T-cell (primary cell): ENCODE data around the gene OVOL2. TPM values are rescaled to one million over a fixed set of nuclear protein-coding genes. Genes with fewer than 3 reads are reported as not detected.
"Not testable (repeated sequence)": the region's sequence is repeated elsewhere in the genome, so short reads cannot be mapped to it uniquely, and the experiment has no call there.

Source experiments
- ATAC-seq, 4 experiments: fragments of 200-7000 bp in 3 of 4; fragments of 150-1000 bp in 1 of 4; cut with Tn5 transposase; replicated peaks in 1 of 4; 1 replicate in 3 of 4; 2 replicates in 1 of 4; pipeline ENCODE4 v1.10.0; 2021; ENCODE audit warnings: moderate library complexity in 3 of 4, mild to moderate bottlenecking in 2 of 4, moderate number of reproducible peaks in 1 of 4
- CTCF ChIA-PET, 2 donors: fragments of 300-600 bp; sonication (Branson Sonifier 250); formaldehyde crosslinking; loops; one replicate each; lab custom pipeline; 2022; ENCODE audit warnings: antibody characterized with exemption in 2 of 2; lab: Charles Lee
- POLR2A ChIA-PET, 2 donors: fragments of 300-600 bp; sonication (Branson Sonifier 250); formaldehyde crosslinking; loops; one replicate each; lab custom pipeline; 2022; ENCODE audit warnings: antibody characterized with exemption in 2 of 2; lab: Charles Lee
- DNase-seq, 35 experiments: peaks; one replicate each; pipeline versions ENCODE4 v3.0.0 to v3.0.0-alpha.2; 2013 to 2023
- H3K27ac ChIP-seq: one replicate; pipeline ENCODE4 v1.5.1; 2013; ENCODE audit warnings: low read length
- H3K27me3 ChIP-seq, 2 experiments: replicated peaks in 1 of 2; 1 replicate in 1 of 2; 2 replicates in 1 of 2; pipeline versions ENCODE4 v1.6.1 to v1.7.0; 2013; ENCODE audit warnings: low read length in 1 of 2, mixed read lengths in 1 of 2; ENCODE audit not compliant: control insufficient read depth in 2 of 2, insufficient read depth in 2 of 2; ENCODE audit errors: extremely low read depth in 1 of 2
- H3K36me3 ChIP-seq, 2 donors: 1 replicate in 1 of 2; 2 replicates in 1 of 2; pipeline versions ENCODE4 v1.6.1 to v1.7.0; 2013; ENCODE audit warnings: low read length in 1 of 2; ENCODE audit not compliant: control insufficient read depth in 2 of 2, insufficient read depth in 1 of 2; ENCODE audit errors: extremely low read depth in 1 of 2
- H3K4me1 ChIP-seq, 2 experiments: 1 replicate in 1 of 2; 2 replicates in 1 of 2; pipeline versions ENCODE4 v1.6.1 to v1.7.0; 2013; ENCODE audit warnings: low read length in 2 of 2, mixed read lengths in 1 of 2; ENCODE audit not compliant: insufficient read depth in 2 of 2, control insufficient read depth in 1 of 2; ENCODE audit errors: extremely low read depth in 1 of 2
- H3K4me3 ChIP-seq, 2 donors: 1 replicate in 1 of 2; 2 replicates in 1 of 2; pipeline versions ENCODE4 v1.5.1 to v1.7.0; 2013; ENCODE audit warnings: mild to moderate bottlenecking in 2 of 2, low read length in 1 of 2, moderate library complexity in 1 of 2; ENCODE audit not compliant: control insufficient read depth in 1 of 2; ENCODE audit errors: extremely low read depth in 1 of 2
- H3K9me3 ChIP-seq: 2 replicates; pipeline ENCODE4 v1.7.0; 2013
- H3K27ac Mint-ChIP-seq, 2 donors: one replicate each; pipeline ENCODE4 v1.8.0; 2020 to 2021; ENCODE audit warnings: mild to moderate bottlenecking in 2 of 2, mixed read lengths in 2 of 2
- H3K27me3 Mint-ChIP-seq, 2 donors: one replicate each; pipeline ENCODE4 v1.8.0; 2021 to 2022; ENCODE audit warnings: mixed read lengths in 2 of 2
- H3K36me3 Mint-ChIP-seq: one replicate; pipeline ENCODE4 v1.8.0; 2021; ENCODE audit warnings: mixed read lengths
- H3K4me1 Mint-ChIP-seq, 3 donors: one replicate each; pipeline ENCODE4 v1.8.0; 2020 to 2022; ENCODE audit warnings: mixed read lengths in 3 of 3, mild to moderate bottlenecking in 1 of 3
- H3K4me3 Mint-ChIP-seq, 3 donors: one replicate each; pipeline ENCODE4 v1.8.0; 2020 to 2022; ENCODE audit warnings: mild to moderate bottlenecking in 3 of 3, mixed read lengths in 3 of 3, moderate library complexity in 3 of 3
- H3K9me3 Mint-ChIP-seq, 3 donors: one replicate each; pipeline ENCODE4 v1.8.0; 2020 to 2022; ENCODE audit warnings: mixed read lengths in 3 of 3
- WGBS: methylation state at CpG from one replicate; pipeline ENCODE4 v1.1.5; 2013; ENCODE audit warnings: missing lambda C conversion rate; ENCODE audit not compliant: insufficient coverage; 5-methylcytosine and 5-hydroxymethylcytosine counted together
- total RNA-seq, 35 experiments: library from RNA in 6 of 35; stranded (reverse) in 6 of 35; fragments of 120-200 nt in 1 of 35; gene quantifications; one replicate each; pipeline versions ENCODE4 v1.2.1 to v1.2.4 and lab custom pipeline; 2013 to 2026

Gene OVOL2
- total RNA-seq, 5 donors from 2014 or later (not counting 1 experiment from before 2014, with no cell fraction given), result not detected

GRCh38 chr20:18092890-18093289 is 35.2 kb upstream of the OVOL2 start:
- no peak overlapping the region for H3K4me3 Mint-ChIP-seq
- peaks cover 9 to 19% of the 10 kb centered on the region in 2 donors for H3K27me3 Mint-ChIP-seq
- Histone ChIP-seq H3K36me3 (no peaks in the 10 kb centered on the region), H3K27ac (no peak overlapping the region), H3K27me3 (peaks cover 0 to 12% of the 10 kb centered on the region in 2 experiments), H3K4me3 (no peak overlapping the region), H3K9me3 (no peaks in the 10 kb centered on the region), H3K4me1 (no peaks in the 10 kb centered on the region)
- DNase-seq (no peak), ATAC-seq (no peak)
- ChIA-PET CTCF (no interaction called here), POLR2A (no interaction called here)
- no peak overlapping the region for H3K27ac Mint-ChIP-seq
- WGBS, result 81% methylated on average over 8 of the region's 8 CpGs
- no peaks in the 10 kb centered on the region for H3K4me1 Mint-ChIP-seq
- H3K36me3 Mint-ChIP-seq, result no peaks in the 10 kb centered on the region
- H3K9me3 Mint-ChIP-seq, result no peaks in the 10 kb centered on the region

GRCh38 chr20:18091623-18092022 is 33.9 kb upstream of the OVOL2 start:
- H3K36me3 Mint-ChIP-seq, result no peaks in the 10 kb centered on the region
- H3K4me3 Mint-ChIP-seq, result no peak overlapping the region
- ChIA-PET POLR2A (no interaction called here), CTCF (no interaction called here)
- H3K4me1 ChIP-seq, result no peaks in the 10 kb centered on the region
- no peaks in the 10 kb centered on the region for H3K9me3 Mint-ChIP-seq
- ATAC-seq (no peak), DNase-seq (no peak)
- peaks cover 9 to 16% of the 10 kb centered on the region in 2 donors for H3K27me3 Mint-ChIP-seq
- no peak overlapping the region for H3K27ac ChIP-seq
- H3K4me1 Mint-ChIP-seq, result no peaks in the 10 kb centered on the region
- peaks cover 0 to 12% of the 10 kb centered on the region in 2 experiments for H3K27me3 ChIP-seq
- no peaks in the 10 kb centered on the region for H3K36me3 ChIP-seq
- H3K27ac Mint-ChIP-seq, result no peak overlapping the region
- 92% methylated on average over 2 of the region's 7 CpGs for WGBS
- H3K4me3 ChIP-seq, result no peak overlapping the region
- H3K9me3 ChIP-seq, result no peaks in the 10 kb centered on the region

- Histone ChIP-seq H3K27ac (no peak overlapping the region), H3K36me3 (no peaks in the 10 kb centered on the region), H3K27me3 (peaks cover 0 to 12% of the 10 kb centered on the region in 2 experiments), H3K4me1 (no peaks in the 10 kb centered on the region), H3K9me3 (no peaks in the 10 kb centered on the region), H3K4me3 (no peak overlapping the region)
- H3K4me3 Mint-ChIP-seq, result no peak overlapping the region
- H3K36me3 Mint-ChIP-seq, result no peaks in the 10 kb centered on the region
- DNase-seq (no peak), ATAC-seq (no peak)
- 81% methylated on average over 5 of the region's 10 CpGs for WGBS
- H3K4me1 Mint-ChIP-seq, result no peaks in the 10 kb centered on the region
- peaks cover 9 to 16% of the 10 kb centered on the region in 2 donors for H3K27me3 Mint-ChIP-seq
- H3K9me3 Mint-ChIP-seq, result no peaks in the 10 kb centered on the region
- ChIA-PET POLR2A (no interaction called here), CTCF (no interaction called here)
- no peak overlapping the region for H3K27ac Mint-ChIP-seq
Measured at GRCh38 chr20:18090477-18090876, 32.8 kb upstream of the OVOL2 start.

- H3K4me1 ChIP-seq, result no peaks in the 10 kb centered on the region
- ATAC-seq (no peak), DNase-seq (no peak)
- ChIA-PET POLR2A (no interaction called here), CTCF (no interaction called here)
- H3K4me3 Mint-ChIP-seq, result no peak overlapping the region
- no peaks in the 10 kb centered on the region for H3K4me1 Mint-ChIP-seq
- H3K27ac Mint-ChIP-seq, result no peak overlapping the region
- 57% methylated on average over 2 of the region's 3 CpGs for WGBS
- H3K27me3 Mint-ChIP-seq, result peaks cover 9 to 16% of the 10 kb centered on the region in 2 donors
- H3K9me3 ChIP-seq, result no peaks in the 10 kb centered on the region
- no peak overlapping the region for H3K27ac ChIP-seq
- H3K27me3 ChIP-seq, result peaks cover 0 to 12% of the 10 kb centered on the region in 2 experiments
- no peaks in the 10 kb centered on the region for H3K9me3 Mint-ChIP-seq
- no peak overlapping the region for H3K4me3 ChIP-seq
- no peaks in the 10 kb centered on the region for H3K36me3 Mint-ChIP-seq
- no peaks in the 10 kb centered on the region for H3K36me3 ChIP-seq
Measured at GRCh38 chr20:18090044-18090443, 32.3 kb upstream of the OVOL2 start.

- H3K9me3 ChIP-seq, CTCF ChIA-PET, H3K4me3 ChIP-seq, H3K9me3 Mint-ChIP-seq, DNase-seq, H3K27ac Mint-ChIP-seq, H3K27ac ChIP-seq, H3K36me3 ChIP-seq, H3K4me1 ChIP-seq, POLR2A ChIA-PET, ATAC-seq, H3K36me3 Mint-ChIP-seq, H3K4me1 Mint-ChIP-seq, H3K4me3 Mint-ChIP-seq: not testable (repeated sequence)
- peaks cover 0 to 12% of the 10 kb centered on the region in 2 experiments for H3K27me3 ChIP-seq
- WGBS, result 80% methylated on average over 1 of the region's 11 CpGs
- H3K27me3 Mint-ChIP-seq, result peaks cover 9 to 19% of the 10 kb centered on the region in 2 donors
Measured at GRCh38 chr20:18088841-18089240, 31.1 kb upstream of the OVOL2 start.

GRCh38 chr20:18088298-18088697 is 30.6 kb upstream of the OVOL2 start:
- H3K4me1 Mint-ChIP-seq, H3K9me3 Mint-ChIP-seq, H3K36me3 Mint-ChIP-seq, ATAC-seq, H3K27ac Mint-ChIP-seq, H3K36me3 ChIP-seq, H3K4me1 ChIP-seq, DNase-seq, H3K9me3 ChIP-seq, H3K4me3 Mint-ChIP-seq, POLR2A ChIA-PET, H3K27ac ChIP-seq, H3K4me3 ChIP-seq: not testable (repeated sequence)
- H3K27me3 ChIP-seq, result peaks cover 0 to 12% of the 10 kb centered on the region in 2 experiments
- 75% methylated on average over 2 of the region's 3 CpGs for WGBS
- CTCF ChIA-PET, result interaction anchor here in 1 of 2 donors (0.7 kb wide), 1 partner anchor 10 kb away, joined by 5 read pairs; no protein-coding TSS in a partner anchor
- H3K27me3 Mint-ChIP-seq, result peaks cover 9 to 19% of the 10 kb centered on the region in 2 donors

GRCh38 chr20:18087054-18087453 is 29.3 kb upstream of the OVOL2 start:
- H3K27ac ChIP-seq, result no peak overlapping the region
- Mint-ChIP-seq H3K27ac (no peak overlapping the region), H3K36me3 (no peaks in the 10 kb centered on the region), H3K27me3 (peaks cover 9 to 15% of the 10 kb centered on the region in 2 donors), H3K9me3 (no peaks in the 10 kb centered on the region), H3K4me3 (no peak overlapping the region), H3K4me1 (no peaks in the 10 kb centered on the region)
- no peaks in the 10 kb centered on the region for H3K9me3 ChIP-seq
- ChIA-PET CTCF (no interaction called here), POLR2A (no interaction called here)
- peaks cover 0 to 2% of the 10 kb centered on the region in 2 experiments for H3K27me3 ChIP-seq
- ATAC-seq (no peak), DNase-seq (no peak)
- 80% methylated on average over 3 of the region's 6 CpGs for WGBS
- H3K4me1 ChIP-seq, result no peaks in the 10 kb centered on the region
- no peaks in the 10 kb centered on the region for H3K36me3 ChIP-seq
- H3K4me3 ChIP-seq, result no peak overlapping the region
